Stimulated activated CD8-positive, alpha-beta memory T cell treated with anti-CD3 and anti-CD28 coated beads, Interleukin-7, amount 100 ng/mL, for 4 hours (primary cell): ENCODE data around the gene ACTR5.
A peak's percentile ranks its signal among the peaks of the same experiment; 100 is the strongest.

Experiments used
- DNase-seq, 2 donors: peaks; one replicate each; pipeline ENCODE4 v3.0.0-alpha.2; 2020; ENCODE audit warnings: low read depth in 2 of 2

Gene ACTR5

GRCh38 chr20:38748097-38748860, at the start of gene ACTR5:
TSS of gene ACTR5 (plus strand) at chr20:38748460. CDS start at chr20:38748479, 19 bp downstream.
- peak; percentile 90 to 96 for DNase-seq

- no peak for DNase-seq
Measured at GRCh38 chr20:38698541-38698940, 49.7 kb upstream of the ACTR5 start.

DNA sequence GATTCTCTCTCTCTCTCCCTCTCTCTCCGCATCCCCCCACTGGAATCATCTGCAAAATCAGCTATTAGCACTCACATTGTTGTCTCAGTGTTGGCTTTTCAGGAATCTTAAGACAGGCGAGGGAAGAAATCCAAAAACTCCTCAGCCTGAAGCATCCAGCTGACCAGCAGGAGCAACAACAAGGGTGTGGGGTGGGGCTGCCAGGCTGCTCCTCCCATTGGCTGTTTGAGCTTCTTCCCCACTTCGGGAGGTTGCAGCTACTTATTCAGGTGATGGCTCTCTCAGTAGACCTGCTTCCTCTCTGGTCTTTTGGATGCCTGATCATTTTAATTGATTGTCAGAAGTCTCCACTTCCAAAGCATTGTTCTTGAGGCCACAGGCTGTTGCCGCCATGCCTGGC, 48.1 kb upstream of the ACTR5 start:
- no peak for DNase-seq

DNA sequence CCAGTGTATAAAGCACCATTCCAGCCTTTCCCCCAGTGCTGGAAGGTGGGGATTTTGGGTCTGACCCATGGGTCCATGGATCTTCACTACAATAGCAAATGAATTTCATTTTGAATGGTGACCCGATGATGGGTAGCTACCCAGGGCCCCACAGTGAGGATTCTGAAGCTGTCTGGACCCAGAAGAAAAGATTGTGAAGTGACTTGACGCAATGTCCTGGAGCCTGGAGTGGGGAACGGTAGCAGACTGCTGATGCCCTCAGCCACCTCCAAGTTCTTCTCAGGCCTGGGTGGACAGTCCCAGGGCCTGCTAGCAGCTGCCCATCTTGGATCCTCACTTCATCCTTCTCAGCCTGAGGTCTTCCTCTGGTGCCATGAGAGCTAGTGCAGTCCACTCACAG, 47.3 kb upstream of the ACTR5 start:
- no peak for DNase-seq

DNA sequence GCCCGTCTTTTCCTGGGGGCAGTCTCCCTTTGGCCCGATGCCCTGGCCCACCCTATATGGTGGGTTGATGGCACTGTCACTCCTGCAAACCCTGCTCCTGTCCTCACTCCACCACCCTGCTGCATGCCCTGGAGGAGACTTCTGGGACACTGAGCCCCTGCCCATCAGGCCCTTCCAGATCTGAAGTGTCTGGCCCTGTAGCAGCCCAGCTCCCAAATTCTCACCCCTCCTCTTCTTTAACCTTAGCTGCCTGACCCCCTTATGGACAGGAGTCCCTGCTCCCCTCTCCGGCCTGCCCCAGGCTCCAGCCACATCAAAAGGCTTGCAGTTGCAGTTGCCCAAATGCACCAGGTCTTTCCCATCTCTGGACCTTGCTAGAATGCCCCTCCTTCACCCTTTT, 44.7 kb upstream of the ACTR5 start:
- no peak for DNase-seq

- no peak for DNase-seq
Measured at GRCh38 chr20:38704136-38704535, 44.1 kb upstream of the ACTR5 start.

DNA sequence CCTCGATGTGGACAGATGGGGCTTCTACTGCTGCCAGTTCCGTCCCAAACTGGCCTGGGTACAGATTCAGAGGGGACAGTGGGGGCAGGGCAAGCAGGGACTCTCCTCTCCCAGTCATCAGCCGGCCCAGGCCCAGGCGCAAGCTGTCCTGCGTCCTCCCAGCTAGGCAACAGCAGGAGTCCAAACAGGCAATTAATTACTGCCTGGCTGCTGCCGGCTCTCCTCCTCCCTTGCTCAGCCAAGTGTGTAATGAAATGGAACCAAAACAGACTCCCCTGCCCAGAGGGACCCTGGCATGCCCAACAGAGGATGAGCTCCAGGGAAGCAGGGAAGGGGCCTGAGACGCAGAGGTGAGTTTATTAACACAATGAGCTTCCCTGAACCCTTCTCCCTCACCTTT, 41.8 kb upstream of the ACTR5 start:
- DNase-seq: no peak

DNA sequence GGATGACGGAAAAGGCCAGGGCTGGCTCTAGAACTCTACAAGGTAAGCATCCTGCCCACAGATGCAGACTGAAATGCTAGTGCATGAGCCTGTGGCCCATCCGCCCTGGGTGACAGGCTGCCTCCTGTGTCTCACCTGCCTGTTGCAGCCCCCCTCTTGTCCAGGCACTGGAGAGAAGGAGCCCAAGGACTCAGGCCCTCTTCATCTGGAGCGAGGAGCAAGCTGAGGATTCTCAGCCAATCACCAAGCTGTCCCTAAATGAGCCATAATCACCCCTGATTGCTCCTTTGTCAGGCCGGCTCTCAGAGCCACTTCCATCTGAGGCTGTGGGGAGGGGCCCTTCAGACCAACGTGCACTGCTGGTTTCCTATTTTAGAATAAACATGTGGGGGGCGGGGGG, 34.0 kb upstream of the ACTR5 start:
- no peak for DNase-seq

GRCh38 chr20:38715646-38716045, 32.6 kb upstream of the ACTR5 start:
- no peak for DNase-seq

DNA sequence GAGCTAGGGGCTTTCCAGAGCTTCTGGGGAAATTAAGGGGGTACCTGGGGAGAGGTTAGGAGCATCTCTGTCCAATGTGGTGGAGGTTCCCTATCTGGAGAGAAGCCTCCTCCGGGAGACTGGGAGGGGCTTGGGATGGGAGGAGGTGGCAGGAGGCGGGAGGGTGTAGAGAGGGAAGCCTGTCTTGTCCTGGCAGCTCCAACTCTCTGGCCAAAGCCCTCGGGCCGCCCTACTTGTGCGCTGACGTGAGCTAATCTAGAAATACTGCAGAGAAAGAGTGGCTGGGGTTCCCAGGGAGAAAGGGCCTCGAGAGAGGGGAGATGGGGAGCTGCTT, 25.6 kb upstream of the ACTR5 start:
- DNase-seq: no peak

DNA sequence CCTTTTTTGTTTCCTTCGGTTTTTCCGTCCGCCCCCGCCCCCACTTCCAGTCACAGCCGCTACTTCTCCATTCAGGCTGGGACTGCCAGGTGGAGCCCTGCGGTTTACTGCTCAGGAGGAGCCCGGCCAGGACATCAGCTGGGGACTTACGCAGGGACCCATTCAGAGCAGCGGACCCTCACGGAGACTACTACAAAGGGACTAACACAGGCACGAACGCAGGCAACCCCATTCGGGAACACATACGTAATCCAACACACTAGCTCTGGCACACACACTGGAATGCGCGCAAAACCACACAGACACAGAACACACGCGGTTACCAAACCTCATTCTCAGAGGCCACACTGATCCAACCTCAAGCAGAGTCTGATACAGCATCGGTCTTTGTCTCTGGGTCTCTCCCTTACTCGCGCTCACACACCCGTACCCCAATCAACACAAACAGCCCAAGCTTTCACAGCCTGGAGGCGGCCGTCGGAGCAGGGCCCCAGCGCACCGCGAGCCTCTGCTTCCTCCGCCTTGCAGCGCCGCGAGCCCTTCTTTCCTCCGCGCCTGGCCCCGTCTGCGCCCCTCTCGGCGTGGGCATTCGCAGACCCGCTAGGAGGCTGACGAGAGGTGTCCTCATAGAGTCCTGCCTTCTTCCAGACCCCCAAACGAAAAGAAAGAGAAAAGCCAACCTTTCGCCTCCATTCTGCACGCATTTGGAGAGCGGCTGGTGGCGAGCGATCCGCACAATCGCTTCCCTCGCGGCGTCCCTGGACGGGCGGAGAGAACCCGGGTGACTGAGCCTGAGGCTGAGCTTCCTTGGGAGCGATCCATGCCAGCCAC, 25.0 kb upstream of the ACTR5 start:
- no peak for DNase-seq

- DNase-seq: no peak
Measured at GRCh38 chr20:38723848-38724625, 24.2 kb upstream of the ACTR5 start, which contains the start of gene SLC32A1. TSS of gene SLC32A1 (plus strand) at chr20:38724486. CDS start at chr20:38724725, 239 bp downstream.

GRCh38 chr20:38724626-38725147, 23.6 kb upstream of the ACTR5 start:
- DNase-seq: no peak

GRCh38 chr20:38725148-38725901, 22.9 kb upstream of the ACTR5 start:
- DNase-seq: no peak

DNA sequence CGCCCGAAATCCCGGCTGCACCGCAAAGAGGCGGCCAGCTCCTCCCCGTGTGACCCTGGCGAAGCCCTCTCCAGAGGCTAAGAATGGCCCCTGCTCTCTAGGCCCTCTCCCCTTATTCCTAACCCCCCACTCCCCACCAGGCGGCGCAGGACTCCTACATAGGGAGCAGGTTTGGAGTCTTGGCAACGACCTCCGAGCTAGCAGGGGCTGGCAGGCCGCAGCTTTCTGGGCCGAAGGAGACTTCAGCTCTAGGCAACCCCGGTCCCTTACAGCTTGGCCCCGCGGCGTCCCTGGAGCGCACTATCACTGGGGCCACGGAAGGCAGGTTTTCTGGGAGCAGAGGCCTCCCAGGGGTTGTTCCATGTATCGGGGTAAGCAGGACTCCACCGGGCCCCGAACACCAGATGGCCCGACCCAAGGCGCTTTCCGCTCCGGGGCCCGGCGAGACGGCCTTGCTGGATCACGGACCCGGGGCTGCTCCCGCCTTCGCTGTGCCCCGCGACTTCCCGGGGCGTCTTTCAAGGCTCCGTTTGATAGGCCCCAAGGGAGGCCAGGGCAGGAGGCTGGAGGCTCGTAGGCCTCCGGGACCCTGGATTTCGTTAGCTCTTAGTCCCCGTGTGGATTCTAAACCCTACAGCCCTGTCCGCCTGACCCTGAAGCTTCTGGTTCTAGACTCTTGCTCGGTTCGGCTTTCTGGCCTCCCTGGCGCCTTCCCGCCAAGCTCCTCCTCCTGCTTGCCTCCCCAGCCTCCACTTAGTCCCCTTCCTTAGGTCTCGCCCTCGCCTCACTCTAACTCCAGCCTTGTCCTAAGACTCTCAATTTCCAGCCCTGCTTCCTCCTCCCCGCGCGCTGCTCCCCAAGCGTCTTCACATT, 22.1 kb upstream of the ACTR5 start:
- DNase-seq: peak in 1 of 2 donors; percentile 19

GRCh38 chr20:38726804-38727606, 21.3 kb upstream of the ACTR5 start:
- no peak for DNase-seq

GRCh38 chr20:38727607-38728190, 20.6 kb upstream of the ACTR5 start:
- DNase-seq: no peak

- DNase-seq: no peak
Measured at GRCh38 chr20:38728191-38728781, 20.0 kb upstream of the ACTR5 start.
